ENCODE measurements around the gene FGF14.

- TF ChIP-seq CTCF (conservative IDR thresholded peaks at IDR 0.05; ENCODE audit: low read depth, low read length) (no peak), MXI1 (IDR thresholded peaks at IDR 0.05; ENCODE audit: borderline replicate concordance, low read depth, low read length) (no peak), POLR2A (IDR thresholded peaks at IDR 0.05; ENCODE audit: low read depth, low read length) (no peak), SMC3 (IDR thresholded peaks at IDR 0.05; ENCODE audit: low read depth, low read length) (no peak), RCOR1 (IDR thresholded peaks at IDR 0.05; ENCODE audit: insufficient replicate concordance, low read length) (no peak), MAZ (IDR thresholded peaks at IDR 0.05; ENCODE audit: borderline replicate concordance, low read depth, low read length) (no peak), USF2 (IDR thresholded peaks at IDR 0.05; ENCODE audit: low read depth, low read length) (no peak), RAD21 (IDR thresholded peaks at IDR 0.05; ENCODE audit: low read length) (no peak), MAFK (IDR thresholded peaks at IDR 0.05; ENCODE audit: low read depth, low read length) (no peak), CHD1 (IDR thresholded peaks at IDR 0.05; ENCODE audit: low read depth, low read length) (no peak), CEBPB (IDR thresholded peaks at IDR 0.05; ENCODE audit: low read depth, low read length) (no peak)
Measured at GRCh38 chr13:102326381-102327118, 75.3 kb downstream of the FGF14 start.

Measured in IMR-90 (cell line).